Fibroblast of lung (primary cell): ENCODE measurements around the gene KIAA0753. TPM values are rescaled to one million over a fixed set of nuclear protein-coding genes. Genes with fewer than 3 reads are reported as not detected.

ENCODE experiments used
- DNase-seq, 2 donors: peaks; one replicate each; pipeline versions ENCODE4 v3.0.0 to v3.0.0-alpha.2; 2010; ENCODE audit warnings: low read depth in 2 of 2
- H2AFZ ChIP-seq: 2 replicates; pipeline ENCODE4 v1.5.1; 2012; ENCODE audit warnings: low read length, control low read depth, inconsistent platforms
- H3K27ac ChIP-seq: 2 replicates; pipeline ENCODE4 v1.5.1; 2011; ENCODE audit warnings: low read length, control low read depth; ENCODE audit not compliant: insufficient read depth
- H3K27me3 ChIP-seq: 2 replicates; pipeline ENCODE4 v1.5.1; 2011; ENCODE audit warnings: mild to moderate bottlenecking, low read length; ENCODE audit not compliant: control insufficient read depth, insufficient read depth
- H3K36me3 ChIP-seq: 2 replicates; pipeline ENCODE4 v1.5.1; 2011; ENCODE audit warnings: low read length; ENCODE audit not compliant: control insufficient read depth, insufficient read depth
- H3K4me1 ChIP-seq: 2 replicates; pipeline ENCODE4 v1.5.1; 2011; ENCODE audit warnings: low read length; ENCODE audit not compliant: control insufficient read depth, insufficient read depth; ENCODE audit errors: extremely low read depth
- H3K4me2 ChIP-seq: 2 replicates; pipeline ENCODE4 v1.5.1; 2011; ENCODE audit warnings: low read length, control low read depth; ENCODE audit not compliant: insufficient read depth; ENCODE audit errors: extremely low read depth
- H3K4me3 ChIP-seq, 4 experiments: fragments of 200-600 bp in 1 of 4; sonication (generic) in 1 of 4; replicated peaks in 1 of 4; 2 replicates each; pipeline ENCODE4 v1.5.1; 2011 to 2016; ENCODE audit warnings: low read length in 4 of 4, low read depth in 3 of 4, mild to moderate bottlenecking in 3 of 4, control low read depth in 2 of 4, inconsistent platforms in 1 of 4, mixed read lengths in 1 of 4; ENCODE audit not compliant: insufficient read depth in 1 of 4; ENCODE audit errors: control extremely low read depth in 1 of 4
- H3K79me2 ChIP-seq: 2 replicates; pipeline ENCODE4 v1.5.1; 2012; ENCODE audit warnings: mild to moderate bottlenecking, low read length, inconsistent platforms; ENCODE audit not compliant: control insufficient read depth, insufficient read depth
- H3K9ac ChIP-seq: 2 replicates; pipeline ENCODE4 v1.5.1; 2011; ENCODE audit warnings: mild to moderate bottlenecking, low read length, control low read depth; ENCODE audit not compliant: insufficient read depth
- H3K9me3 ChIP-seq: 2 replicates; pipeline ENCODE4 v1.5.1; 2012; ENCODE audit warnings: low read depth, low read length; ENCODE audit not compliant: control insufficient read depth, insufficient read depth
- H4K20me1 ChIP-seq: 2 replicates; pipeline ENCODE4 v1.5.1; 2011; ENCODE audit warnings: low read length; ENCODE audit not compliant: control insufficient read depth, insufficient read depth; ENCODE audit errors: extremely low read depth
- EZH2 ChIP-seq: IDR thresholded peaks from 2 replicates; pipeline ENCODE4 v1.5.1; 2012; ENCODE audit warnings: low read length, control low read depth, mild to moderate bottlenecking; ENCODE audit errors: missing control alignments
- polyA plus RNA-seq, 2 donors: library from polyadenylated mRNA; depleted of rRNA in 1 of 2; stranded (reverse) in 1 of 2; unstranded in 1 of 2; fragments of >200 nt; gene quantifications; 2 replicates each; pipeline ENCODE4 v1.2.1, GENCODE V29; 2011 to 2012; ENCODE audit warnings: missing spikeins in 1 of 2
- total RNA-seq: library from RNA; depleted of rRNA; stranded (reverse); fragments of >200 nt; gene quantifications from 2 replicates; pipeline ENCODE4 v1.2.1, GENCODE V29; 2014
- TF ChIP-seq, protein P1 (sequence below), 2 donors: IDR thresholded peaks in 1 of 2; conservative IDR thresholded peaks in 1 of 2; 1 replicate in 1 of 2; 2 replicates in 1 of 2; pipeline ENCODE4 v1.5.1; 2011 to 2012; ENCODE audit warnings: low read length in 2 of 2, control low read depth in 1 of 2, inconsistent platforms in 1 of 2, low read depth in 1 of 2, mild to moderate bottlenecking in 1 of 2

The KIAA0753 gene
- total and polyA plus RNA-seq, 2 donors (not counting 1 experiment from before 2014, with no cell fraction given) = 5.8 to 12.9 TPM

DNA sequence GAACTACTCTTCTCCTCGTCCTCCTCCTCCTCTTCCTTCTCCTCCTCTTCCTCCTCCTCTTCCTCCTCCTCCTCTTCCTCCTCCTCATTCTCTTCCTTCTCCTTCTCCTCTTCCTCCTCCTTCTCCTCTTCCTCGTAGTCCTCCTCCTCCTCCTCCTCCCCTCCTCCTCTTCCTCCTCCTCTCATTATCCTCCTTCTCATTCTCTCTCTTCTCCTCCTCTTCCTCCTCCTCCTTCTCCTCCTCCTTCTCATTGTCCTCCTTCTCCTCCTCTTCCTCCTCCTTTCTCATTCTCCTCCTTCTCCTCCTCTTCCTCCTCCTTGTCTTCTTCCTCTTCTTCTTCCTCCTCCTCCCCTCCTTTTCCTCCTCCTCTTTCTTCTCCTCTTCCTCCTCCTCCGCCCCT lies 80.0 kb downstream of the KIAA0753 start:
- no peaks in the 10 kb centered on the region for H4K20me1 ChIP-seq
- no peak overlapping the region for H3K9ac ChIP-seq
- DNase-seq = no peak
- H3K9me3 ChIP-seq = no peaks in the 10 kb centered on the region
- no peaks in the 10 kb centered on the region for H3K4me1 ChIP-seq
- no peak overlapping the region for H2AFZ ChIP-seq
- TF ChIP-seq EZH2 = no peak
- TF ChIP-seq, protein P1, sequence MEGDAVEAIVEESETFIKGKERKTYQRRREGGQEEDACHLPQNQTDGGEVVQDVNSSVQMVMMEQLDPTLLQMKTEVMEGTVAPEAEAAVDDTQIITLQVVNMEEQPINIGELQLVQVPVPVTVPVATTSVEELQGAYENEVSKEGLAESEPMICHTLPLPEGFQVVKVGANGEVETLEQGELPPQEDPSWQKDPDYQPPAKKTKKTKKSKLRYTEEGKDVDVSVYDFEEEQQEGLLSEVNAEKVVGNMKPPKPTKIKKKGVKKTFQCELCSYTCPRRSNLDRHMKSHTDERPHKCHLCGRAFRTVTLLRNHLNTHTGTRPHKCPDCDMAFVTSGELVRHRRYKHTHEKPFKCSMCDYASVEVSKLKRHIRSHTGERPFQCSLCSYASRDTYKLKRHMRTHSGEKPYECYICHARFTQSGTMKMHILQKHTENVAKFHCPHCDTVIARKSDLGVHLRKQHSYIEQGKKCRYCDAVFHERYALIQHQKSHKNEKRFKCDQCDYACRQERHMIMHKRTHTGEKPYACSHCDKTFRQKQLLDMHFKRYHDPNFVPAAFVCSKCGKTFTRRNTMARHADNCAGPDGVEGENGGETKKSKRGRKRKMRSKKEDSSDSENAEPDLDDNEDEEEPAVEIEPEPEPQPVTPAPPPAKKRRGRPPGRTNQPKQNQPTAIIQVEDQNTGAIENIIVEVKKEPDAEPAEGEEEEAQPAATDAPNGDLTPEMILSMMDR (conservative IDR thresholded peaks at IDR 0.05 in 1 of 2, IDR thresholded peaks at IDR 0.05 in 1 of 2; ENCODE audit: low read depth in 1 of 2, low read length in 2 of 2) = no peak
- H3K27me3 ChIP-seq = peaks cover 16% of the 10 kb centered on the region
- H3K36me3 ChIP-seq = no peaks in the 10 kb centered on the region
- no peaks in the 10 kb centered on the region for H3K79me2 ChIP-seq
- H3K27ac ChIP-seq = no peak overlapping the region
- no peak overlapping the region for H3K4me3 ChIP-seq
- no peak overlapping the region for H3K4me2 ChIP-seq

DNA sequence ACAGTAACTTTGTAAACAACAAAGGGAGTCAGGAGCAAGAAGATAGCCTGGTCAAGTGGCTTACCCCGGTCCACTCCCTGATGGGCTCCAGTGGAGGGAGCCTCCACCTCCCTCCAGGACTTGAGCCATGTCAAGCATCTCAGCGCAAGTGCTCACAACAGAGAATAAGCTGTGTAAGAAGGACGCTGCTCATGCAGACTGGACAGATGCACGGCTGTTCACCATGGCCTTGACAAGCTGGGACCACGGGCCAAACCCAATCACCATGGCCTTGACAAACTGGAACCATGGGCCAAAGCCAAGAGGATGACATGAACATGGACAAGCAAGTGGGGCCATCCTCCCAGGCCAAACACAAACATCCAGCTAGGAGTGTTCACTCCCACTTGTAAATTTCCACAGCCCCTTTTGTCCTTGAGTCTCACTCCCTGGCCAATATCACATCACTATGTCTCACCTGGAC lies 80.7 kb downstream of the KIAA0753 start:
- H3K36me3 ChIP-seq = no peaks in the 10 kb centered on the region
- no peaks in the 10 kb centered on the region for H3K79me2 ChIP-seq
- H3K9ac ChIP-seq = no peak overlapping the region
- no peaks in the 10 kb centered on the region for H3K4me1 ChIP-seq
- TF ChIP-seq, protein P1 (conservative IDR thresholded peaks at IDR 0.05 in 1 of 2, IDR thresholded peaks at IDR 0.05 in 1 of 2; ENCODE audit: low read depth in 1 of 2, low read length in 2 of 2) = no peak
- no peaks in the 10 kb centered on the region for H4K20me1 ChIP-seq
- H3K4me3 ChIP-seq = no peak overlapping the region
- no peak for DNase-seq
- H3K4me2 ChIP-seq = no peak overlapping the region
- no peak overlapping the region for H2AFZ ChIP-seq
- peaks cover 23% of the 10 kb centered on the region for H3K27me3 ChIP-seq
- no peaks in the 10 kb centered on the region for H3K9me3 ChIP-seq
- no peak overlapping the region for H3K27ac ChIP-seq

DNA sequence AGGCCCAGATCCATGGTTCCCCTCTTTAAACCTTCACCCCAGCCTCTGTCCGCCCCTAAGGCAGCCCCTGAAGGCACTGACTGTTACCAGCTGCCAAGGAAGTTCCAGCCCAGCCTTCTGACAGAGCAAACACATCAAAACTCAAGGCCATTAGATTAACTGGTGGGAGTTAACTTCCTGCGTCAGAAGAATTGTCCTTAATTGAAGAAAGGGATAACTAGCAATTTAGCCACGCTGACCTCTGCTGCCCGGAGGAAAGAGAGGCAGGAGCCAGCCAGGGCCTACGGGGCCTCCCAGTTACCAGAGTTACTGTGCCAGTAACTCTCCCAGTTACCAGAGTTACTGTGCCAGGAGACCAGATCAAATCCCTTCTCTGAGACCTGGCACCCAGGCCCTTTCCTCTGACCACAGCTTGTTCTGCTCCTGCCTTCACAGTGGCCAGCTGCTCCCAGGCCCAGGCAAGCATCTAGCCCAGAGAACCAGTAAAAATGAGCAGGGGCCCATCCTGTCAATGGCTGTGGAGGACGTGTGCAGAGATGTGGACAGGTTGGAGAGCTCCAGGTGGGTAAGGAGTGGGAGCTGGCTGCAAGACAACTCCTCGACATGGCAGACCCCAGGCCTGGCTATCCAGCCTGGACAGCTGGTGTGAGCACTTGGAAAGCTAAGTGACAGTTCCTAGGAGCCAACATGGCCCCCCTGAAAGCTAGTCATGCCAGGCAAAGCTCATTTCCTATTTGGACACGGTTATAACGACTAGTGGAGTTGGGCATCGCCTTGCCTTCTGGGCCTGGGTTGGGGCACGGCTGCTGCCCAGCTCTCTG lies 81.4 kb downstream of the KIAA0753 start:
- Histone ChIP-seq H3K9ac (no peak overlapping the region), H2AFZ (no peak overlapping the region), H3K36me3 (no peaks in the 10 kb centered on the region), H3K4me3 (no peak overlapping the region), H3K4me2 (no peak overlapping the region), H4K20me1 (no peaks in the 10 kb centered on the region), H3K4me1 (no peaks in the 10 kb centered on the region), H3K27ac (no peak overlapping the region), H3K27me3 (peaks cover 29% of the 10 kb centered on the region), H3K79me2 (no peaks in the 10 kb centered on the region), H3K9me3 (no peaks in the 10 kb centered on the region)
- no peak for TF ChIP-seq EZH2
- TF ChIP-seq, protein P1 (conservative IDR thresholded peaks at IDR 0.05 in 1 of 2, IDR thresholded peaks at IDR 0.05 in 1 of 2; ENCODE audit: low read depth in 1 of 2, low read length in 2 of 2) = no peak
- peak in 1 of 2 donors; percentile 12 for DNase-seq
